Epithelial cell of esophagus (primary cell): ENCODE measurements around the gene CRADD.
A peak's percentile ranks its signal among the peaks of the same experiment; 100 is the strongest.

Experiments used
- DNase-seq: peaks from one replicate; pipeline ENCODE4 v3.0.0; 2010; ENCODE audit warnings: low read depth
- H3K4me3 ChIP-seq: 2 replicates; pipeline ENCODE4 v1.5.1; 2011; ENCODE audit warnings: mild to moderate bottlenecking, low read length, control low read depth
- TF ChIP-seq, protein P1 (sequence below): IDR thresholded peaks from 2 replicates; pipeline ENCODE4 v1.5.1; 2011; ENCODE audit warnings: low read depth, mild to moderate bottlenecking, low read length, control low read depth, inconsistent platforms; ENCODE audit not compliant: insufficient read depth; ENCODE audit errors: missing control alignments

Gene CRADD

DNA sequence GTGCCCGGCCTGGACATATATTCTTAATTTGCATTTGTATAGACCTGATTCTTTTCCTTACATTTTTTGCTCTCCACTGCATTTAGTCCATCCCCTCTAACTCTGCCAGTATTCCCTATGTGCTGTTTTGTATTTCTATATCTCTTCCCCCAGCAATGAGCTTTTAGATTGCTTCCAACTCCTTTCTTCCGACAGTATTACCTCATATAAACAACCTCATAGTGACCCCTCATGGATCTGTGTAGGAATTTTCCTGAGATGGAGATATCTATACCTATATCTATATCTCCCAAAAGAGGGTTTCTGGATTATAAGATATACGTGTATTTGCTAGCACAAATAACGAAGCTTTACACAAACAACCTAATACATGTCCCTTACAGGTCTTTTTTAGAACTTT, 161.9 kb downstream of the CRADD start:
- no peak overlapping the region for H3K4me3 ChIP-seq
- no peak for DNase-seq
- TF ChIP-seq, protein P1, sequence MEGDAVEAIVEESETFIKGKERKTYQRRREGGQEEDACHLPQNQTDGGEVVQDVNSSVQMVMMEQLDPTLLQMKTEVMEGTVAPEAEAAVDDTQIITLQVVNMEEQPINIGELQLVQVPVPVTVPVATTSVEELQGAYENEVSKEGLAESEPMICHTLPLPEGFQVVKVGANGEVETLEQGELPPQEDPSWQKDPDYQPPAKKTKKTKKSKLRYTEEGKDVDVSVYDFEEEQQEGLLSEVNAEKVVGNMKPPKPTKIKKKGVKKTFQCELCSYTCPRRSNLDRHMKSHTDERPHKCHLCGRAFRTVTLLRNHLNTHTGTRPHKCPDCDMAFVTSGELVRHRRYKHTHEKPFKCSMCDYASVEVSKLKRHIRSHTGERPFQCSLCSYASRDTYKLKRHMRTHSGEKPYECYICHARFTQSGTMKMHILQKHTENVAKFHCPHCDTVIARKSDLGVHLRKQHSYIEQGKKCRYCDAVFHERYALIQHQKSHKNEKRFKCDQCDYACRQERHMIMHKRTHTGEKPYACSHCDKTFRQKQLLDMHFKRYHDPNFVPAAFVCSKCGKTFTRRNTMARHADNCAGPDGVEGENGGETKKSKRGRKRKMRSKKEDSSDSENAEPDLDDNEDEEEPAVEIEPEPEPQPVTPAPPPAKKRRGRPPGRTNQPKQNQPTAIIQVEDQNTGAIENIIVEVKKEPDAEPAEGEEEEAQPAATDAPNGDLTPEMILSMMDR = no peak

DNA sequence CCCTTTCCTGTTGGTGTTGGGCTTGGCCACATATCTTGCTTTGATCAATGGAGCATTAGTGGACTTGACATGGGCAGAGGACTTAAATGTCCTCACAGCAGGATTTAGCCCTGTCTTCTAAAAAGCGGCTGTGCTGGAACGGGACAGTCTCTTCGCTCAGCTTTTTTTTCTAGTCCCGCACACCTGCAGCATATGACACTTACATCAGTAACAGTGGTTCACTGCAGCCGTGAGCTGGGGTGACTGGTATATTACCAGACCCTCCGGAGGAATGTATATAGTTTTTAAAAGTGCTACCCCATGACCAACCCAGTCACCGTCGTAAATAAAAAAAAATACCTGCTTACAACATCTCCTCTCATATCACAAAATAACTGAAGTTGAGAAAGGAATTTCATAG, 164.5 kb downstream of the CRADD start:
- DNase-seq = no peak
- TF ChIP-seq, protein P1 = no peak
- H3K4me3 ChIP-seq = no peak overlapping the region

DNA sequence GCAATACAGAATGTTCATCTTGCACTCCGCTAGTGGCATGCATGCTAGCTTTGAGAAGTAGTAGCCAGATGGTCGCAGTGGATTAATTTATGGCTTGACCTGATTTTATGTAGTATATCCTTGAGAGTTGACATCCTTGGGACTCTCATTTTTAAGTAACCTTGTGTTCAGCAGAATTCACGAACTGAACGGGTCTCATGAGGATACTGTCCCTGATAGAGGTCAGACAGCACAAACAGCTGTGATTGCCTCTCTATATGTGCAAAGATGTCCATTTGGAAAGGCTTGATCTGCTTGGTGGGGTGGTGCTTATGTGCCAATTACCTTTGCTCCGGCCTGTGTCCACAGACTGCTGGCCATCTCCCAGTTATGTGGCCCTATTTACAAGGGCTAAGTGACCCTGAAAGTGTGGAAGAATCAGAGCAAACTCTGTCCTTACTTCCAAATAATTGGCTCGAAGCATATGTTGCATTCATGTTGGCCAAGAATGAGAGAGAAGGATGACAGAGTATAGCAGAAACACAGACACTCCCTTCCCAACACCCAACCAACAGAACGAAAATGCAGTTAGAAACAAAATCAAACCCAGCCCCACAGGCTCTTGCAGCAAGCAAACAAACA, 167.1 kb downstream of the CRADD start:
- TF ChIP-seq, protein P1 = no peak

DNA sequence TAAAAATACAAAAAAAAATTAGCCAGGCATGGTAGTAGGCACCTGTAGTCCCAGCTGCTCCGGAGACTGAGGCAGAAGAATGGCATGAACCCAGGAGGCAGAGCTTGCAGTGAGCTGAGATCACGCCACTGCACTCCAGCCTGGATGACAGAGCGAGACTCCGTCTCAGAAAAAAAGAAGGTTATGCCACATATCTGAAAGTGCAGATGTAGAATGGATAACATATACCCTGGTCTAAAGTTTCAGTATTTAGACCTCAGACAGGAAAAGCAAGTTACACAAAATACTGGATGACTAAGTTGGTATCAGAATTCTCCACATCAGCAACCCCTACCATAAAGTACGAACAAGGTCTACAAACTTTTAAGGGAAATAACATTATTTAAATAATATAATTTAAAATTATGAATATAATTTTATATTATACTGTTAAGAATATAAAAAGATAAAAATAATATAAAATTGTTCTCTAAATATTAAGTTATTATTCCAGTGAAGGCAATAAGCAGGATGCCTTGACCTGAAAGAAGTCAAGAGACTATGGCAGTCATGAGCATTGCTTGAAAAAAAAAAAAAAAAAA, 169.9 kb downstream of the CRADD start:
- no peak overlapping the region for H3K4me3 ChIP-seq
- TF ChIP-seq, protein P1 = no peak
- DNase-seq = no peak

More for the DNA sequence above, 167.1 kb downstream of the CRADD start:
- no peak for DNase-seq
- H3K4me3 ChIP-seq = no peak overlapping the region

DNA sequence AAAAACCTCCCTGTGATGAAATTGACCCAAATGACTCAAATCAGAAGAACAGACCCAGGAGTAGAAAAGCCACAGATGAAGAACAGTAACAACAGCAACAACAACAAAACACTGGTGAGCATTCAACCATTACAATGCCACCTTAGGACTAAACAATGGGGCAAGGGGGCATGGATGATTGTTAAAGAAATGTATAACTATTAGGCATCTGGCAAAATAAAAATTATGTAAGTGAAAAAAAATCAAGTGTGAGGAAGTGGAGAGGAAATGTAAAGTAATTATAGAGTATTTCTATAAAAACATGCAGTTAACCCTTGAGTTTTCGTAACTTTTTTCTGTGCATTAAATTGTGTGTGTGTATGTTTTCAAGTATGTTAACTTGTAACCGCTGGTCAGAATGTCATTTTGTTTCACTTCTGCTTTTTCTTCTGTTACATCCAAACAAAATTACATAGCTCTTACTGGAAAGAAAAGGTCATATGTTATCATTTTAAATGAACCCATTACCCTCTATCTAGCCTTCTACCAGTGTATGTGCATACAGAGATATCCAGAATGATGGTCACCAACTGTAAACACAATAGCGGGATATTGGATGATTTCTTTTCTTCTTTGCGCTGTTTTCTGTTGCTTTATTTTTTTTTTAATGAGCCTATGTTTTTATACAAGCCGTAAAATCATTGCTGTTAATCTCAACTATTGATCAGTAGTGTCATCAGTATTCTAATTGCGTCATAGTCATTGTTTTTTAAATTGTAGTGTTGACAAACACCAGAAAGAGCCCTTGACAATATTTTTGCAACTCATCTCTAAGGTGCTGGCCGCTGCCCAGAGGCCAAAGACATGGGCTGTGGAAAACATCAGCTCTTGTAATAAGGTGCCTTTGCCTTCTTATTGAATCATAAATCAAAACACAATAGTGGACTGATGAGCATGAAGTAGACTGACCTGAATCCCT, 170.6 kb downstream of the CRADD start:
- no peak overlapping the region for H3K4me3 ChIP-seq
- TF ChIP-seq, protein P1 = no peak
- DNase-seq = no peak

DNA sequence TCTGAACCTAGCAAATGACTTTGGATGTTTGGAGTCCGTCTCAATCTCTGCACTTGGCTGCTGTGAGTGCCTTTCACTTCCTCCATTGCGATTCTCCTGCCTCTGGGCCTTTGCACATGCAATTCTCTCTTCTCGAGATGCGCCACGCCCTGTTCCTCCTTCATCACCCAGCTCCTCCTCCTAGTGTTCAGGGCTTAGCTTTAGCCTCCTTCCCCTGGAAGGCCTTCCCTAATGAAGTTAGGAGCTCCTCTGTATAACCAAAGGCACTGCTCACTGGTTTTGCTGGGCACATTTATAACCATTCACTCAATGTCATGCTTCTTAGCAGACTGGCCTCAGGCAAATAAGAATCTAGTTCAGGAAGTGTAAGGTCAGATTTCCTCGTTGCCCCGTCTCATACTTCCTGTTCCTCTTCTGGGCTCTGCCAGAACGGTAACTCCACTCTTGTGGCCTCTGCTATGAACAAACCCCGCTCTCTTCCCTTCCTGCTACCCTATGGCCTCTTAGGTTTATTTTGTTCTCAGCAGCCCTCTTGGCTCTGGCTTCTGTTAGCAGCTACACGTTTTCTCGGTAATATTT, 171.4 kb downstream of the CRADD start:
- no peak overlapping the region for H3K4me3 ChIP-seq
- TF ChIP-seq, protein P1 = no peak
- DNase-seq = peak; percentile 22
